Lung (tissue), 12 donors: Measurements from ENCODE around the gene NLGN3. TPM values are rescaled to one million over a fixed set of nuclear protein-coding genes. Genes with fewer than 3 reads are reported as not detected.

Experiments
- ATAC-seq: fragments of 200-7000 bp; cut with Tn5 transposase; one replicate; pipeline ENCODE4 v1.9.1; 2020; ENCODE audit warnings: moderate number of reproducible peaks; ENCODE audit not compliant: insufficient read depth, low FRiP score
- DNase-seq, 3 donors: peaks; one replicate each; pipeline ENCODE4 v3.0.0-alpha.2; 2013 to 2017
- H3K27ac ChIP-seq, 2 donors: one replicate each; pipeline ENCODE4 v1.5.1; 2013; ENCODE audit warnings: mild to moderate bottlenecking in 2 of 2, moderate library complexity in 2 of 2, control low read depth in 1 of 2, inconsistent platforms in 1 of 2, low read depth in 1 of 2, low read length in 1 of 2
- H3K27me3 ChIP-seq, 3 donors: one replicate each; pipeline ENCODE4 v1.5.1; 2013; ENCODE audit warnings: low read length in 2 of 3; ENCODE audit not compliant: control insufficient read depth in 3 of 3, insufficient read depth in 3 of 3
- H3K36me3 ChIP-seq, 4 donors: one replicate each; pipeline ENCODE4 v1.5.1; 2013; ENCODE audit warnings: low read length in 4 of 4, mild to moderate bottlenecking in 1 of 4, moderate library complexity in 1 of 4; ENCODE audit not compliant: control insufficient read depth in 4 of 4, insufficient read depth in 4 of 4
- H3K4me1 ChIP-seq, 5 donors: one replicate each; pipeline ENCODE4 v1.5.1; 2013; ENCODE audit warnings: low read length in 5 of 5, mild to moderate bottlenecking in 2 of 5, moderate library complexity in 1 of 5; ENCODE audit not compliant: control insufficient read depth in 5 of 5, insufficient read depth in 5 of 5
- H3K4me3 ChIP-seq: one replicate; pipeline ENCODE4 v1.5.1; 2013; ENCODE audit warnings: mild to moderate bottlenecking, control low read depth, moderate library complexity
- H3K9ac ChIP-seq, 2 donors: one replicate each; pipeline ENCODE4 v1.5.1; 2013; ENCODE audit warnings: low read length in 2 of 2, control low read depth in 1 of 2; ENCODE audit not compliant: insufficient read depth in 1 of 2
- H3K9me3 ChIP-seq, 4 donors: one replicate each; pipeline ENCODE4 v1.5.1; 2013; ENCODE audit warnings: low read length in 3 of 4, mild to moderate bottlenecking in 1 of 4, moderate library complexity in 1 of 4; ENCODE audit not compliant: control insufficient read depth in 4 of 4, insufficient read depth in 3 of 4
- CTCF ChIP-seq: IDR thresholded peaks from 2 replicates; pipeline ENCODE4 v1.5.1; 2012; ENCODE audit warnings: mild to moderate bottlenecking; ENCODE audit errors: control extremely low read depth, extremely low read depth
- WGBS, 2 donors: extraction: QIAGEN DNeasy Blood & Tissue Kit; methylation state at CpG; one replicate each; pipeline ENCODE4 v1.1.7; 2013; 5-methylcytosine and 5-hydroxymethylcytosine counted together
- polyA plus RNA-seq, 2 donors: library from polyadenylated mRNA; stranded (reverse); fragments of 200-250 nt; gene quantifications; one replicate each; pipeline ENCODE4 v1.2.1, GENCODE V29; 2013
- total RNA-seq, 2 donors: library from RNA; depleted of rRNA in 1 of 2; stranded (reverse); fragments of >200 nt in 1 of 2; gene quantifications; one replicate each; pipeline ENCODE4 v1.2.1, GENCODE V29; 2014 to 2021
- donor health status: control.
- donor health status: control.
- donor health status: Bipolar disorder and iron deficiency.
- donor health status: healthy.
- donor health status: DM: yes; HTN: yes; CAD: no.

NLGN3 gene
- total and polyA plus RNA-seq, 4 donors, result 0.20 to 1.5 (median 0.78) TPM

DNA sequence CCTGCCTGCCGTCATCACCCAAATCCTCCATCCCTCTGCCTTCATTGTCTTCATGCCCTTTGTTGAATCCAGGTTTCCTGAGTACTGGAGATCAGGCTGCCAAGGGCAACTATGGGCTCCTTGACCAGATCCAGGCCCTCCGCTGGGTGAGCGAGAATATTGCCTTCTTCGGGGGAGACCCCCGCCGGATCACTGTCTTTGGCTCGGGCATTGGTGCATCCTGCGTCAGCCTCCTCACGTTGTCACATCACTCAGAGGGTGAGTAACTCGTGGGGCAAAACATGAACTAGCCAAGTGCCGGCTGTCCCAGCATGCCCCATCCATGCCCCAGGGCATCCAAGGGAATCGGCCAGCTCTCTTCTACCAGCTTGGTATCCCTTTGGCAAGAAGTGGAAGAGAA is 19.4 kb downstream of the NLGN3 start:
- WGBS, 2 donors, result 84 to 98% methylated on average over 9 to 12 of the region's 12 CpGs
- H3K9ac ChIP-seq, result no peak overlapping the region
- no peaks in the 10 kb centered on the region for H3K4me1 ChIP-seq
- no peak overlapping the region for H3K4me3 ChIP-seq
- no peak overlapping the region for H3K27ac ChIP-seq
- TF ChIP-seq CTCF, result no peak
- no peak for DNase-seq
- H3K9me3 ChIP-seq, result peaks cover 0 to 2% (median 0%) of the 10 kb centered on the region in 4 donors
- no peaks in the 10 kb centered on the region for H3K36me3 ChIP-seq
- peaks cover 0 to 3% (median 0%) of the 10 kb centered on the region in 3 donors for H3K27me3 ChIP-seq
- no peak for ATAC-seq

DNA sequence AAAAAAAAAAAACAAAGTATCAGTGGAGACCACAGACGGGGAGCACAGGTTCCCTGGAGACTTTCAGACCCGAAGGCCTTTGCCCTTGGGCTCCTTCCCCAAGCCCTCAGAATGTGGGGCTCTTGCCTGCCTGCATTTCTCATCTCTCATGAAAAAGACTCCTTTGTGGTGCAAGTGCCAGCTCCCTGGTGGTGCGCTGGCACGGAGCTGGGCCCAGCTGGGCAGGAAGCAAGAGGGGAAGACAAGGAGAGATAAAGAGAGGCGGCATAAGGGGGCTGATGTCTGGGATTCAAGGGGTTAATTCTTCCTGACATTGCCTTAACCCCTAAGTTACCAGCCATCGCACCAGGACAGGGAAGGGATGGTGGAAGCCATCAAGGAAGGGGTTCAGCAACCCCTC is 21.8 kb downstream of the NLGN3 start:
- Histone ChIP-seq H3K4me1 (peaks cover 0 to 2% (median 0%) of the 10 kb centered on the region in 5 donors), H3K9me3 (peaks cover 0 to 2% (median 0%) of the 10 kb centered on the region in 4 donors), H3K4me3 (no peak overlapping the region), H3K27me3 (peaks cover 0 to 3% (median 0%) of the 10 kb centered on the region in 3 donors), H3K36me3 (no peaks in the 10 kb centered on the region), H3K9ac (no peak overlapping the region), H3K27ac (no peak overlapping the region)
- no peak for ATAC-seq
- DNase-seq, result no peak
- 58 to 69% methylated on average over 5 to 6 of the region's 6 CpGs for WGBS, 2 donors
- TF ChIP-seq CTCF, result no peak

DNA sequence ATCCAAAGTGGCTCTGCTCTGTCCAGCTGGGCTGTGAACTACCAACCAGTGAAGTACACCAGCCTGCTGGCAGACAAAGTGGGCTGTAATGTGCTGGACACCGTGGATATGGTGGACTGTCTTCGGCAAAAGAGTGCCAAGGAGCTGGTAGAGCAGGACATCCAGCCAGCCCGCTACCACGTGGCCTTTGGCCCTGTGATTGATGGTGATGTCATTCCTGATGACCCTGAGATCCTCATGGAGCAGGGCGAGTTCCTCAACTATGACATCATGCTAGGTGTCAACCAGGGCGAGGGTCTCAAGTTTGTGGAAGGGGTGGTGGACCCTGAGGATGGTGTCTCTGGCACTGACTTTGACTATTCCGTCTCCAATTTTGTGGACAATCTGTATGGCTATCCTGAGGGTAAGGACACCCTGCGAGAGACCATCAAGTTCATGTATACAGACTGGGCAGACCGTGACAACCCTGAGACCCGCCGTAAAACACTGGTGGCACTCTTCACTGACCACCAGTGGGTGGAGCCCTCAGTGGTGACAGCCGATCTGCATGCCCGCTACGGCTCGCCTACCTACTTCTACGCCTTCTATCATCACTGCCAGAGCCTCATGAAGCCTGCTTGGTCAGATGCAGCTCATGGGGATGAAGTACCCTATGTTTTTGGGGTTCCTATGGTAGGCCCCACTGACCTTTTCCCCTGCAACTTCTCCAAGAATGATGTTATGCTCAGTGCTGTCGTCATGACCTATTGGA is 22.6 kb downstream of the NLGN3 start:
- ATAC-seq, result no peak
- no peak overlapping the region for H3K9ac ChIP-seq
- peaks cover 0 to 3% (median 0%) of the 10 kb centered on the region in 3 donors for H3K27me3 ChIP-seq
- H3K36me3 ChIP-seq, result no peaks in the 10 kb centered on the region
- 85 to 98% methylated on average over 15 to 17 of the region's 17 CpGs for WGBS, 2 donors
- TF ChIP-seq CTCF, result no peak
- H3K4me1 ChIP-seq, result peaks cover 0 to 4% (median 0%) of the 10 kb centered on the region in 5 donors
- no peak for DNase-seq
- H3K4me3 ChIP-seq, result no peak overlapping the region
- peaks cover 0 to 2% (median 0%) of the 10 kb centered on the region in 4 donors for H3K9me3 ChIP-seq
- no peak overlapping the region for H3K27ac ChIP-seq
